RKO (cell line): ENCODE results near the gene LRRC61.
"Not testable (repeated sequence)": the region's sequence is repeated elsewhere in the genome, so short reads cannot be mapped to it uniquely, and the experiment has no call there.

Experiments used
- DNase-seq: peaks from one replicate; pipeline ENCODE4 v3.0.0-alpha.2; 2016; ENCODE audit warnings: low spot score

The LRRC61 gene

DNA sequence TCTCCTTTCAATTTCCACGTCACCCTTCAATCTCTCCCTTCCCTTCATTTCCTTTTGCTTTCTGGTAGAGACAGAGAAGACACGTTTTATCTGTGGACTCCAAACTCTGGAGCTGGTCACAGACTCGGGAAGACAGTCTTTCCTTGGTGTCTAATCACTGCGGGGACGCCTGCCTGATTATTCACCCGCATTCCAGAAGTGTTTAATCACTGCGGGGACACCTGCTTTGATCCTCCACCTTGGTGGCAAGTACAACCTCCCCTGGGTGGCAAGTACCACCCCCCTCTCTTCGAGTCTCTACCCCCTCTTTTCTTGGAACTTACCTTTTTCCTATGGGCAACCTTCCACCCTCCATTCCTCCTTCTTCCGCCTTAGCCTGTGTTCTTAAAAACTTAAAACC is 15.3 kb upstream of the LRRC61 start:
- DNase-seq, result no peak

- no peak for DNase-seq
Measured at GRCh38 chr7:150308575-150308974, 14.6 kb upstream of the LRRC61 start.

DNA sequence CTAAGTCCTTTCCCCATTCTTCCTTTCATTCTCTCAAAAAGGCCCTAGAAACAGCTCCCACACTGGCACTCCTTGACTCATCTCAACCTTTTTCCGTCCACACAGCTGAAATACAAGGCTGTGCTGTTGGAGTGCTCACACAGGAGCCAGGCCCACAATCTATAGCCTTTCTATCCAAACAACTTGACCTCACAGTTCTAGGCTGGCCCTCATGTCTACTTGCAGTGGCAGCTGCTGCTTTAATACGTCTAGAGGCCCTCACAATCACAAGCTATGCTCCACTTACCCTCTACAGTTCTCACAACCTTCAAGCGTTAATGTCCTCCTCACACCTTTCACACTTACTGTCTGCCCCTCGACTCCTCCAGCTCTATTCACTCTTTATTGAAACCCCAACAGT is 12.0 kb upstream of the LRRC61 start:
- DNase-seq, result no peak

GRCh38 chr7:150311711-150312110 is 11.4 kb upstream of the LRRC61 start:
- DNase-seq, result no peak

DNA sequence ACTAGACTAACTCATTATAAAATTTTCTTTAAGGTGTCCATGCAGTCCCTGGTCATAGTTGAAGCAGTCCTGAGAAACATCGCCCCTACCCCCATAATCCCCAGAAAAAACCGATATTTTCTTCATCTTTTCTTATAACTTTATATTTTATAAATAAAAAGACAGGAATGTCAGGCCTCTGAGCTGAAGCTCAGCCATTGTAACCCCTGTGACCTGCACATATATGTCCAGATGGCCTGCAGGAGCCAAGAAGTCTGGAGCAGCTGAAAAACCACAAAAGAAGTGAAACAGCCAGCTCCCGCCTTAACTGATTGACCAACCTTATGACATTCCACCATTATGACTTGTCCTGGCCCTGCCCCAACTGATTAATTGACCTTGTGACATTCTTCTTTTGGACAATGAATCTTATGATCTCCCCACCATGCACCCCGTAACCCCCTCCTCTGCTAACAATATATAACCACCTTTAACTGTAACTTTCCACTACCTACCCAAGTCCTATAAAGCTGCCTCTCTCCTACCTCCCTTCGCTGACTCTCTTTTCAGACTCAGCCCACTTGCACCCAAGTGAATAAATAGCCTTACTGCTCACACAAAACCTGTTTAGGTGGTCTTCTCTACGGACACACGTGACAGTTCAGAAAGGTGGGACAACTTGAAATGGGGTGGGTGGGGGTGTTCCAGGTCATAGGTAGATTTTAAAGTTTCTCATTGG is 10.3 kb upstream of the LRRC61 start:
- DNase-seq, result peak; percentile 24

DNA sequence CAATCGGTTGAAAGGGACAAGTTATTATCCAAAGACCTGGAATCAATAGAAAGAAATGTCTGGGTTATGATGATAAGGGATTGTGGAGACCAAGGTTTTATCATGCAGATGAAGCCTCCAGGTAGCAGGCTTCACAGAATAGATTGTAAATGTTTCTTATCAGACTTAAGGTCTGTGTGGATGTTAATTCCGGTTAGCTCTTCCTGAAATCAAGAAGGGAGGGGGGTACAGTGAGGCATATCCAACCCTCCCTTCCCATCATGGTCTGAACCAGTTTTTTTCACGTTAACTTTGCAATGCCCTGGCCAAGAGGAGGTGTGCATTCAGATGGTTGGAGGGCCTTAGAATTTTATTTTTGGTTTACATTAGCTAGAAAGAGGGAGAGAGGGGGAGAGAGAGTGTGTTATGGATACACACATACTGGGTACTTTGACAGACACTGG is 9.8 kb upstream of the LRRC61 start:
- no peak for DNase-seq

DNA sequence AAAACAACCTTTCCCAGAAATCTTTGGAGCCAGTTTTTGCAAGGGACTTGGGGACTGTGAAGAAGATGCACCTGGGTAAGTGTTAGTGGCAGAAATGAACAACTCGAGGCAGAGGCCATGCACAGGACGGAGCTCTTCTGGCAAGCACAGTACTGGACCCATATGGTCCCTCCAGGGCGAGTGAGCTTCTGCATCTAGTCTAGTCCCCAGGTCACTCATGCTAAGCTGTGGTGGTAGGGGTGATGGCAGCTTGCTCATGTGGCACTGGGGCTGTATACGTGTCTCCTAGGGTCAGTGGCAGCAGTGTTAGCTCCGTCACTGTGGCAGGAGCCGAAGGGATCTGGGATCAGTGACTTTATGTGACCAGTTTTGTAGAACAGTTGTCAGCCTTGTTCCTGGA is 9.3 kb upstream of the LRRC61 start:
- no peak for DNase-seq

- DNase-seq, result no peak
Measured at GRCh38 chr7:150314639-150315239, 8.4 kb upstream of the LRRC61 start.

GRCh38 chr7:150316987-150317386 is 6.2 kb upstream of the LRRC61 start:
- DNase-seq, result not testable (repeated sequence)

GRCh38 chr7:150317748-150318444 is 5.3 kb upstream of the LRRC61 start:
- DNase-seq, result no peak

- no peak for DNase-seq
Measured at GRCh38 chr7:150321788-150322113, 1.4 kb upstream of the LRRC61 start.

DNA sequence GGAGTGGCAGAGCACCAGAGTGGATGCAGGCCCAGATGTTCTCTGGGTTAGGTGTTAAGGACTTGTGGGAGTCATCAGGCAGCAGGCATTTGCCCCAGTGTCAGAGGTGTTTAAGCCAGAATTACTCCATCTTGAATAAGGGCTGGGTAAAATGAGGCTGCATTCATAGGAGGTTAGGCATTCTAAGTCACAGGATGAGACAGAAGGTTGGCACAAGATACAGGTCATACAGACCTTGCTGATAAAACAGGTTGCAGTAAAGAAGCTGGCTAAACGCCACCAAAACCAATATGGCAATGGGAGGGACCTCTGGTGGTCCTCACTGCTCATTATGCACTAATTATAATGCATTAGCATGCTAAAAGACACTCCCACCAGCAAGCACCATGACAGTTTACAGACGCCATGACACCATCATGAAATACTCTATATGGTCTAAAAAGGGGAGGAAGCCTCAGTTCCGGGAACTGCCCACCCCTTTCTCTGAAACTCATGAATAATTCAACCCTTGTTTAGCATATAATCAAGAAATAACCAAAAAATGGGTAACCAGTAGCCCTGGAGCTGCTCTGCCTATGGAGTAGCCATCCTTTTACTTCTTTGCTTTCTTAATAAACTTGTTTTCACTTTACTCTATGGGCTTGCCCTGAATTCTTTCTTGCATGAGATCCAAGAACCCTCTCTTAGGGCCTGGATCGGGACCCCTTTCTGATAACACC is 882 bp upstream of the LRRC61 start:
- peak; percentile 75 for DNase-seq

DNA sequence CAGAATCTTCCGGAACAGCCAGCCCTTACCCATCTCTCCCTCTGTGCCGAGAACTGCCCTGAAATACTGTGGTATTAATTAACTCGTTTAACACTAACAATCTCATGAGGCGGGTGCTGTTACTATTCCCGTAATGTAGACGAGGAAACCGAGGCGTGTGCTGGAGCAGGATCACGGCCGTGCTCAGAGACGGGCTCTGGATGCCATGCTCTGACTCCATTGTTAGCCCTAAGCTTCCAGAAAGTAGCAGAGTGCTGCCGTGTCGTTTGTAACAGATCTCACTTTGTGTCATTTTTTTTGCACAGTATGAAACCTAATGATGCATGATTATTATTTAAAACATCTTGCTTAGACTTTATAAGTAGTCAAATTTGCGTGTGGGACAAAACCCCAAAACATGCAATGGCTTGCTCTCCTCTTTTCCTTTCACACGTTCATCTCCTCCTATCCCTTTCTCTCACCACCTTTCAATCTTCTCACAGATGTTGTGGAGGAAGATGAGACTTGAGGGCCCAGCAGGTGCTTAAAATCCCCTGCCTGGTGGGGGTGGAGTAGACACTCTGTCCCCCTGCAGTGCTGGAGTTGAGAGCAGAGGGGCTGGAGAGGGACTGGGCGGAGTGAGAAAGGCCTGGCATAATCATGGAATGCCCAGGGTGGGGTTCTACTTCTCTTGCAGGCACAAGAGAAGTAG is 672 bp downstream of the LRRC61 start:
- peak; percentile 62 for DNase-seq

DNA sequence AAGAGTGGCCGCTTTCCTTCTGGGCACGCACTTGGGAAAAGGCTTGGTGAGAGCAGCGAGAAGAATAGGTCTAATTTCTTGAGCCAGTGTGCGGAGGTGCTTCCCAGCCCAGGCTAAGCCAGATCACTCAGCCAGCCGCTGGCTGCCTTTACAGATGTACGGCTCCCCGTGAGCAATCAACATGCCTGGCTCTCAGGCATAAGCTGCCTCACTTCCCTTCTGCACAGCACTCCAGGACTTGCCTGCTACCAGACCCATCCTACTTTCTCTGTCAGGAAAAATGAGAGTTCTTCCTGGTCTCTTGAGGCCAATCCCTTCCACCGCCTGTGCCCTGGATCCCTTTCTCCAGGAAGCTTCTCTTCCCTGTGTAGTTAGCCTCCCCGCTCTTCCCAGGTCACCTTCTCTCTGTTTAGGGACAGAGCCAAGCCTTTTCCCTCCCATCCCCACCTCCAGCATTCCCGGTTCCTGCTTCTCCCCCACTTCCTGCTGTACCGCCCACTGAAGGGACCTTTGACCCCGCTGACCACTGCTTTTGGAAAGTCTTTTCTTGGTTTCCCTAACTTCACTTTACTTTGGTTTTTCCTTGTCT is 1.3 kb downstream of the LRRC61 start:
- peak; percentile 85 for DNase-seq

DNA sequence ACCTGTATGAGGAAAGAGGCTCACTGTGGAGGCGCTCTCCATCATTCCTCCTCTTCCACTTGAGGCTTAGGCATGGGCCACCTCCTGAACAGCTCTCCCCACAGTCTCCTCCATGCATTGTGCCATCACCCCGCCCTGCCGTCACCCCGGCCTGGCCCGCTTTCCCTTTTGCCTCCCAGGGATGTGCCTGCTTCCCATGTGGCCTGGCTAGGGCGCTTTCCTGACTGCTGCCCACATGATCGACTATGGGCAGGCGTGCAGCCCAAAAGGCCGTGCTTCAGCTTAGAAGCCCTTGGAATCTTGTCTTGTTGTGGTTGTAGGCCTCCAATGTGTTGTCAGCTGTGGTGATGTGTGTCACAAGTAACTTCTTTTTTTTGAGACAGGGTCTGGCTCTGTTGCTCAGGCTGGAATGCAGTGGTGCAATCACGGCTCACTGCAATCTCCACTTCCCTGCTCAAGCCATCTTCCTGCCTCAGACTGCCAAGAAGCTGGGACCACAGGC is 2.0 kb downstream of the LRRC61 start:
- no peak for DNase-seq

GRCh38 chr7:150325901-150326300 is 2.7 kb downstream of the LRRC61 start:
- no peak for DNase-seq

- no peak for DNase-seq
Measured at GRCh38 chr7:150326657-150327268, 3.6 kb downstream of the LRRC61 start.

DNA sequence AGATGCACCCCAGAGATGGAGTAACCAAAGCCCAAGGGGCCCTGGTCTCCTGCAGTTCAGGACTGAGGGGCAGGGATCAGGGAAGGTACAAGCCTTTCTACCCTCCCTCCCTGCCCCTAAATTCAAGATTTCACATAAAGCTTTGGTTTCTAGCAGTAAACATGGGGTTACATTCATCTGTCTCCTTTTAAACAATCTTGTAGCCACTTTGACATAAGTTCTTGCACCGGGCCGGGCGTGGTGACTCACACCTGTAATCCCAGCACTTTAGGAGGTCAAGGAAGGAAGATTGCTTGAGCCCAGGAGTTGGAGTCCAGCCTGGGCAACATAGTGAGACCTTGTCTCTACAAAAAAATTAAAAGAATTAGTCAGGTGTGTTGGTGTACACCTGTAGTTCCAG is 4.2 kb downstream of the LRRC61 start:
- DNase-seq, result no peak

DNA sequence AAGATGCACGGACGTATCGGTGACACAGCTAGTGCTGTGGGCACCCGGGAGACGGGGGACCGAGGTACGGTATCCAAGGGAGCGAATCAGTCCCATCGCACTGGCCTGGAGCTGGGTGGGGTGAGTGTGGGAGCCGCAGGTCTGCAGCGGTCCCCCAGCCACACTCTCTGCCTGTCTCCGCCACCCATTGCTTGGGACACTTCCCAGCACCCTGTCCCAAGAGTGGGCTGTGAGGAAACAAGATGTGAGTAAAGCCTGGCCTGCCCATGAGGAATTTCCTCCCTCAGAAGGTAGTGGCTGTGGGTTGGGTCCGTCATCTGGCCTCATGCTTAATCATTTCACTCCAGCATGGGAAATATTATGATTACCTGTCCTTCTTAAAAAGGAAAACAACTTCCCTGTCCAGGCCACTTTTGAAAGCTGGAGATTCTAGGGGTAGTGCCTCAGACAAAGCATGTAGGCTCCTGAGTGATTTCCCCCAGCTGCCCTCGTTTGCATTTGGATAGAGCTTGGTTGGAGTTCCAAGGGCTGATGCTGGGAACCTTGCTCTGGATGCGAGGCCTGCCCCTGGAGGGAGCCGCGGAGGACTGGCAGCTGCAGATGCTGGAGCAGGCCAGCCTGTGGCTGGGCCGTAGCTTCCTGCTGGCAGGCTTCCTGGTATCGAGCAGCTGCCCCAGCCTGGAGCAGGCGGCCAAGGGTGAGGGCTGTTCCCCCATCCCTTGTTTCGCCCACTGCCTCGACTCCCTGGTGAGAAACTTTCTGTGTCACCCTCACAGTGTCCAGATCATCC is 6.4 kb downstream of the LRRC61 start:
- DNase-seq, result no peak

DNA sequence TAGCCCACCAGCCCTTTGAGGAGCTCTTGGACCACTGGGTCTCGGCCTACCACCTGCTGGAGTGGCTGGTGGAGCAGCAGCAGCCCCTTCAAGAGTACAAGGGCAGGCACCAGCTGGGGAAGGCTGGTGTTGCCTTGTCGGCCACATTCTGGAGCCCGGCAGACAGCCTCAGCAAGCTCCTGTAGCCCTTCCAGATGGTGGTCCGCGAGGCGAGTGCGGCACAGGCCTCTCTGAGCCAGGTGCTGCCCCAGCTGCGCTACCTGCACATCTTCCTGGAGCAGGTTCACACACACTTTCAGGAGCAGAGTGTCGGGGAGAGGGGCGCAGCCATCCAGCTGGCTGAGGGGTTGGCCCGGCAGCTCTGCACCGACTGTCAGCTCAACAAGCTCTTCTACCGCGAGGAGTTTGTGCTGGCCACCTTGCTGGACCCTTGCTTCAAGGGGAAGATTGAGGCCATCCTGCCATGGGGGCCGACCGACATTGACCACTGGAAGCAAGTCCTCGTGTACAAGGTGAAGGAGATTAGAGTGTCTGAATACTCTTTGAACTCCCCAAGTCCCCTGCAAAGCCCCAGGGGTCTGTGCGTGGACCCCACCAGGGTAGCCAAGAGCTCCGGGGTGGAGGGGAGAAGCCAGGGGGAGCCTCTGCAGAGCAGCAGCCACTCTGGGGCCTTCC is 7.2 kb downstream of the LRRC61 start:
- DNase-seq, result no peak
